HCT116 (cell line): Measurements from ENCODE around the gene FOXP1. TPM values are rescaled to one million over a fixed set of nuclear protein-coding genes. Genes with fewer than 3 reads are reported as not detected.

Experiments
- ATAC-seq: fragments of 200-7000 bp; cut with Tn5 transposase; 2 replicates; pipeline ENCODE4 v1.9.1; 2020; ENCODE audit warnings: mild to moderate bottlenecking, moderate library complexity
- BruUV-seq: library from RNA; stranded (reverse); fragments of 400-500 nt; replicated peaks from 2 replicates; lab custom pipeline; 2021; lab: Mats Ljungman, UMichigan
- CTCF ChIA-PET: fragments of 300-600 bp; sonication (Branson Sonifier 250); formaldehyde crosslinking; loops from one replicate; lab custom pipeline; 2021; ENCODE audit warnings: antibody characterized with exemption; lab: Charles Lee
- POLR2A ChIA-PET: fragments of 300-600, 350-600 bp; sonication (Branson Sonifier 250); formaldehyde crosslinking; loops from one replicate; lab custom pipeline; 2021; ENCODE audit warnings: antibody characterized with exemption; lab: Charles Lee
- RAD21 ChIA-PET, 2 experiments: fragments of 300-600 bp; sonication (Branson Sonifier 250); formaldehyde crosslinking; loops; one replicate each; lab custom pipeline; 2023; ENCODE audit warnings: low total read pairs in 2 of 2; ENCODE audit not compliant: uncharacterized antibody in 2 of 2, unreplicated experiment in 2 of 2, low non-redundant PET in 1 of 2; lab: Charles Lee
- DNase-seq: peaks from one replicate; pipeline ENCODE4 v3.0.0-alpha.2; 2010; ENCODE audit warnings: low read depth, low spot score
- H2AFZ ChIP-seq: fragments of 200-600 bp; shearing (Covaris generic), sonication (generic); 2 replicates; pipeline ENCODE4 v1.6.1; 2017; ENCODE audit warnings: low read depth, mixed run types, mixed read lengths, antibody characterized with exemption, low read length; ENCODE audit not compliant: poor library complexity, severe bottlenecking
- H3K27ac ChIP-seq: 2 replicates; pipeline ENCODE4 v1.5.1; 2012; ENCODE audit warnings: low read depth, low read length
- H3K27me3 ChIP-seq: fragments of 200-600 bp; sonication (generic); 2 replicates; pipeline ENCODE4 v1.6.1; 2016; ENCODE audit warnings: mixed run types, low read length, mixed read lengths; ENCODE audit not compliant: insufficient read depth
- H3K36me3 ChIP-seq, 2 experiments: fragments of 200-500 bp in 1 of 2; fragments of 200-600 bp in 1 of 2; sonication (Bioruptor generic) in 1 of 2; sonication (generic) in 1 of 2; 2 replicates each; pipeline versions ENCODE4 v1.5.1 to v1.6.1; 2014 to 2016; ENCODE audit warnings: low read length in 2 of 2, inconsistent platforms in 1 of 2, mixed read lengths in 1 of 2, mixed run types in 1 of 2; ENCODE audit not compliant: insufficient read depth in 2 of 2, control insufficient read depth in 1 of 2
- H3K4me1 ChIP-seq, 2 experiments: fragments of 200-600 bp in 1 of 2; sonication (generic) in 1 of 2; 2 replicates each; pipeline versions ENCODE4 v1.5.1 to v1.6.1; 2012 to 2017; ENCODE audit warnings: low read length in 2 of 2, inconsistent platforms in 1 of 2, mild to moderate bottlenecking in 1 of 2, mixed read lengths in 1 of 2, mixed run types in 1 of 2, moderate library complexity in 1 of 2; ENCODE audit not compliant: insufficient read depth in 2 of 2, control insufficient read depth in 1 of 2
- H3K4me2 ChIP-seq: fragments of 200-600 bp; sonication (generic); 2 replicates; pipeline ENCODE4 v1.6.1; 2017; ENCODE audit warnings: mixed run types, low read length, mixed read lengths
- H3K4me3 ChIP-seq, 2 experiments: fragments of 200-600 bp in 1 of 2; sonication (generic) in 1 of 2; replicated peaks in 1 of 2; 2 replicates each; pipeline ENCODE4 v1.5.1; 2011 to 2016; ENCODE audit warnings: low read length in 2 of 2, control low read depth in 1 of 2, low read depth in 1 of 2, mild to moderate bottlenecking in 1 of 2, mixed read lengths in 1 of 2, mixed run types in 1 of 2
- H3K79me2 ChIP-seq: fragments of 200-600 bp; sonication (generic); 2 replicates; pipeline ENCODE4 v1.6.1; 2017; ENCODE audit warnings: mild to moderate bottlenecking, mixed run types, low read length, moderate library complexity, mixed read lengths; ENCODE audit not compliant: insufficient read depth
- H3K9ac ChIP-seq: fragments of 200-600 bp; sonication (generic); 2 replicates; pipeline ENCODE4 v1.6.1; 2016; ENCODE audit warnings: low read length, mixed read lengths
- H3K9me2 ChIP-seq: fragments of 200-600 bp; sonication (generic), shearing (Covaris generic); 2 replicates; pipeline ENCODE4 v1.6.1; 2017; ENCODE audit warnings: mixed run types, mild to moderate bottlenecking, moderate library complexity; ENCODE audit not compliant: insufficient read depth
- H3K9me3 ChIP-seq, 2 experiments: fragments of 200-500 bp in 1 of 2; fragments of 200-600 bp in 1 of 2; sonication (Bioruptor generic) in 1 of 2; sonication (generic) in 1 of 2; 2 replicates each; pipeline ENCODE4 v1.6.1; 2014 to 2017; ENCODE audit warnings: low read length in 2 of 2, mixed read lengths in 2 of 2, inconsistent platforms in 1 of 2, low read depth in 1 of 2, mild to moderate bottlenecking in 1 of 2, mixed run types in 1 of 2, moderate library complexity in 1 of 2; ENCODE audit not compliant: control insufficient read depth in 1 of 2, insufficient read depth in 1 of 2
- H4K20me1 ChIP-seq: fragments of 200-600 bp; sonication (generic), shearing (Covaris generic); 2 replicates; pipeline ENCODE4 v1.6.1; 2017; ENCODE audit warnings: mixed run types, mild to moderate bottlenecking, moderate library complexity; ENCODE audit not compliant: insufficient read depth
- ATF3 ChIP-seq: IDR thresholded peaks from 2 replicates; pipeline ENCODE4 v1.6.1; 2012
- CBX3 ChIP-seq: IDR thresholded peaks from 2 replicates; pipeline ENCODE4 v1.6.1; 2012; ENCODE audit warnings: low read depth
- CEBPB ChIP-seq: IDR thresholded peaks from 2 replicates; pipeline ENCODE4 v1.6.1; 2012; ENCODE audit warnings: low read depth
- CTCF ChIP-seq, 3 experiments: fragments of 200-600 bp in 1 of 3; sonication (generic) in 1 of 3; IDR thresholded peaks in 2 of 3; conservative IDR thresholded peaks in 1 of 3; 2 replicates each; pipeline ENCODE4 v1.5.1; 2012 to 2017; ENCODE audit warnings: low read depth in 2 of 3, low read length in 2 of 3, antibody characterized with exemption in 1 of 3, borderline replicate concordance in 1 of 3, control low read depth in 1 of 3, mild to moderate bottlenecking in 1 of 3, mixed read lengths in 1 of 3, mixed run types in 1 of 3, moderate library complexity in 1 of 3; ENCODE audit not compliant: insufficient read depth in 1 of 3
- EGR1 ChIP-seq: IDR thresholded peaks from 2 replicates; pipeline ENCODE4 v1.6.1; 2012; ENCODE audit warnings: low read depth
- ELF1 ChIP-seq: IDR thresholded peaks from 2 replicates; pipeline ENCODE4 v1.6.1; 2012; ENCODE audit warnings: low read depth, borderline replicate concordance
- EZH2 ChIP-seq: fragments of 200-600 bp; sonication (generic); IDR thresholded peaks from 2 replicates; pipeline ENCODE4 v1.6.1; 2017; ENCODE audit warnings: antibody characterized with exemption, mixed run types
- EZH2phosphoT487 ChIP-seq: fragments of 200-600 bp; IDR thresholded peaks from 2 replicates; pipeline ENCODE4 v1.6.1; 2018; ENCODE audit warnings: antibody characterized with exemption, borderline replicate concordance
- MAX ChIP-seq: IDR thresholded peaks from 2 replicates; pipeline ENCODE4 v1.6.1; 2012
- POLR2A ChIP-seq: IDR thresholded peaks from 2 replicates; pipeline ENCODE4 v1.7.0; 2011; ENCODE audit warnings: borderline replicate concordance; ENCODE audit not compliant: insufficient read depth, insufficient read length; ENCODE audit errors: extremely low read depth
- POLR2AphosphoS5 ChIP-seq: IDR thresholded peaks from 2 replicates; pipeline ENCODE4 v1.6.1; 2011; ENCODE audit warnings: mild to moderate bottlenecking, low read depth, low read length, moderate library complexity
- RAD21 ChIP-seq: IDR thresholded peaks from 2 replicates; pipeline ENCODE4 v1.6.1; 2012; ENCODE audit warnings: low read depth, mild to moderate bottlenecking
- REST ChIP-seq: IDR thresholded peaks from 2 replicates; pipeline ENCODE4 v1.6.1; 2012; ENCODE audit warnings: low read depth
- SP1 ChIP-seq: IDR thresholded peaks from 2 replicates; pipeline ENCODE4 v1.6.1; 2012; ENCODE audit warnings: low read depth
- SRF ChIP-seq: IDR thresholded peaks from 2 replicates; pipeline ENCODE4 v1.6.1; 2012; ENCODE audit warnings: low read depth
- TCF7L2 ChIP-seq: IDR thresholded peaks from 2 replicates; pipeline ENCODE4 v1.7.0; 2011; ENCODE audit warnings: borderline replicate concordance, inconsistent platforms; ENCODE audit not compliant: insufficient read depth, insufficient read length; ENCODE audit errors: extremely low read depth
- YY1 ChIP-seq: IDR thresholded peaks from 2 replicates; pipeline ENCODE4 v1.6.1; 2011; ENCODE audit warnings: low read length, low read depth, moderate library complexity, mild to moderate bottlenecking; ENCODE audit not compliant: insufficient replicate concordance; ENCODE audit errors: extremely low read depth
- ZBTB33 ChIP-seq: IDR thresholded peaks from 2 replicates; pipeline ENCODE4 v1.6.1; 2011; ENCODE audit warnings: mild to moderate bottlenecking, low read length, moderate library complexity; ENCODE audit not compliant: insufficient replicate concordance; ENCODE audit errors: extremely low read depth
- ZFX ChIP-seq: fragments of 450-650 bp; IDR thresholded peaks from 2 replicates; pipeline ENCODE4 v1.6.1; 2017
- ZNF274 ChIP-seq: fragments of 200-500 bp; sonication (Bioruptor generic); IDR thresholded peaks from 2 replicates; pipeline ENCODE4 v1.6.1; 2014; ENCODE audit warnings: mild to moderate bottlenecking, low read depth, low read length, inconsistent platforms
- intact Hi-C: fragments of 100-400 bp; cut with micrococcal nuclease; formaldehyde crosslinking; loops from 2 replicates; pipeline ENCODE4 v1.10.0; 2022
- total RNA-seq: library from RNA; stranded (reverse); gene quantifications from one replicate; pipeline ENCODE4 v1.2.1, GENCODE V29; 2021; ENCODE audit not compliant: unreplicated experiment

Gene FOXP1
- total RNA-seq, 1 experiment from 2014 or later: 11.4 TPM

GRCh38 chr3:71145954-71146353 is 437.6 kb downstream of the FOXP1 start:
- no peak overlapping the region for H3K9ac ChIP-seq
- no peaks in the 10 kb centered on the region for H3K4me1 ChIP-seq

More at GRCh38 chr3:71145954-71146353, 437.6 kb downstream of the FOXP1 start:
- Histone ChIP-seq H3K27ac (no peak overlapping the region), H3K4me3 (no peak overlapping the region), H3K79me2 (no peaks in the 10 kb centered on the region), H3K9me3 (no peaks in the 10 kb centered on the region), H3K9me2 (no peaks in the 10 kb centered on the region), H2AFZ (no peak overlapping the region), H3K4me2 (no peak overlapping the region), H3K36me3 (no peaks in the 10 kb centered on the region), H4K20me1 (no peaks in the 10 kb centered on the region), H3K27me3 (no peaks in the 10 kb centered on the region)
- POLR2A ChIA-PET: no interaction called here
- intact Hi-C loops: no loop called here
- ATAC-seq (no peak), DNase-seq (no peak)
- TF ChIP-seq SP1 (no peak), ATF3 (no peak), POLR2A (no peak), CTCF (IDR thresholded peaks at IDR 0.05 in 2 of 3, conservative IDR thresholded peaks at IDR 0.05 in 1 of 3; ENCODE audit: borderline replicate concordance in 1 of 3, insufficient read depth in 1 of 3, low read depth in 2 of 3, low read length in 2 of 3) (no peak), CBX3 (no peak), TCF7L2 (no peak), ZFX (no peak), EZH2 (no peak), ZBTB33 (no peak), ELF1 (no peak), REST (no peak), ZNF274 (no peak), POLR2AphosphoS5 (no peak), MAX (no peak), RAD21 (no peak), CEBPB (no peak), SRF (no peak), YY1 (no peak), EGR1 (no peak), EZH2phosphoT487 (no peak)
- RAD21 ChIA-PET: no interaction called here
- CTCF ChIA-PET: no interaction called here
- no TSS peak for BruUV-seq
